ENCODE measurements around the gene TMEM201. TPM values are rescaled to one million over a fixed set of nuclear protein-coding genes. Genes with fewer than 3 reads are reported as not detected.

TMEM201 gene, protein sequence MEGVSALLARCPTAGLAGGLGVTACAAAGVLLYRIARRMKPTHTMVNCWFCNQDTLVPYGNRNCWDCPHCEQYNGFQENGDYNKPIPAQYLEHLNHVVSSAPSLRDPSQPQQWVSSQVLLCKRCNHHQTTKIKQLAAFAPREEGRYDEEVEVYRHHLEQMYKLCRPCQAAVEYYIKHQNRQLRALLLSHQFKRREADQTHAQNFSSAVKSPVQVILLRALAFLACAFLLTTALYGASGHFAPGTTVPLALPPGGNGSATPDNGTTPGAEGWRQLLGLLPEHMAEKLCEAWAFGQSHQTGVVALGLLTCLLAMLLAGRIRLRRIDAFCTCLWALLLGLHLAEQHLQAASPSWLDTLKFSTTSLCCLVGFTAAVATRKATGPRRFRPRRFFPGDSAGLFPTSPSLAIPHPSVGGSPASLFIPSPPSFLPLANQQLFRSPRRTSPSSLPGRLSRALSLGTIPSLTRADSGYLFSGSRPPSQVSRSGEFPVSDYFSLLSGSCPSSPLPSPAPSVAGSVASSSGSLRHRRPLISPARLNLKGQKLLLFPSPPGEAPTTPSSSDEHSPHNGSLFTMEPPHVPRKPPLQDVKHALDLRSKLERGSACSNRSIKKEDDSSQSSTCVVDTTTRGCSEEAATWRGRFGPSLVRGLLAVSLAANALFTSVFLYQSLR
- polyA plus RNA-seq (2011; rRNA removed) (1.9 and 2.1 TPM in 2 replicates), polyA plus RNA-seq (2017; fragmentation: RNase III; extraction: RNeasy Plus Mini Kit Qiagen cat#74134 plus additional on column Dnase treatment) (8.0 to 8.7 TPM (median 8.6 TPM) in 3 replicates), polyA minus RNA-seq (2011; rRNA and poly(A)+ RNA removed) (2.8 and 3.5 TPM in 2 replicates)
- 7.4 and 10.8 TPM in 2 replicates for polyA plus RNA-seq (2012; cell fraction: cytosol; rRNA removed)
- 20.2 and 32.7 TPM in 2 replicates for polyA plus RNA-seq (2012; cell fraction: nucleus; rRNA removed)

DNA sequence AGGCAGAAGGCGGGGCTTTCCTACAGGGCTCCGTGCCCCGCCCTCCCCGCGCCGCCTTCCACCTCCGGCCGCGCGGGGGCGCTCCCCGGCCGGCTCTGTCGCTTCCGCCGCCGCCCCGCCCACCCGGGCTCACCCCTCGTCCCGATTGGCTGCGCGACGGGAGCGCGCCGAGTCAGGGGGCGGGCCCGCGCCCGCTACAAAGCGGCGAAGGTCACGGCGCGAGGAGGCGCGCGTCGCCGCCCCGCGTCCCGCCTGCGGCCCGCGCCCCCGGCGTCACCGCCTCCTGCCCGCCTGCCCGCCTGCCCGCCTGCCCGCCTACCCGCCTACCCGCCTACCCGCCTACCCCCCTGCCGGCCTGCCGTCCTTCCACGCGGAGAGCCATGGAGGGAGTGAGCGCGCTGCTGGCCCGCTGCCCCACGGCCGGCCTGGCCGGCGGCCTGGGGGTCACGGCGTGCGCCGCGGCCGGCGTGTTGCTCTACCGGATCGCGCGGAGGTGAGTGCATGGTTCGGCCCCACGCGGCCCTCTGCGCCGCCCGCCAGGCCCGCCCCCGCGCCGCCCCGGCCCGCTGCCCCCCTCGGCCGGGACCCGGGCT, at the start of gene TMEM201:
TMEM201 (plus strand) TSS at position 361 of the 593 bp plus-strand sequence; CDS start at position 381, 20 bp downstream.
- Histone ChIP-seq H3K4me3 (peak within 1 kb of the TSS; percentile 83), H3K27ac (peak within 1 kb of the TSS; percentile 80 to 95), H3K4me2 (peak within 1 kb of the TSS; percentile 99), H3K9me3 (no peaks in the 10 kb centered on the region), H3K4me1 (peaks cover 9% of the 10 kb centered on the region; the same call in 2 of the 3 replicates)
- no peak for FAIRE-seq
- ATAC-seq, result peak; percentile 82 to 87
- TF ChIP-seq NFE2L2 (conservative IDR thresholded peaks at IDR 0.05; ENCODE audit: low read length) (no peak), POLR2AphosphoS2 (conservative IDR thresholded peaks at IDR 0.05; ENCODE audit: low read length) (no peak), FOSL2 (IDR thresholded peaks at IDR 0.05) (no peak), FOSL2 (CRISPR knock-in tag; IDR thresholded peaks at IDR 0.05) (no peak), HOXA7 (CRISPR knock-in tag; IDR thresholded peaks at IDR 0.05) (no peak), BHLHE40 (IDR thresholded peaks at IDR 0.05; ENCODE audit: low read depth, low read length) (no peak), JUN (IDR thresholded peaks at IDR 0.05) (peak in 1 of 2 experiments; percentile 58; a peak in 2 of 5 replicates), HDAC2 (IDR thresholded peaks at IDR 0.05) (no peak), RAD21 (conservative IDR thresholded peaks at IDR 0.05 in 1 of 2, IDR thresholded peaks at IDR 0.05 in 1 of 2) (peak in 1 of 2 experiments; percentile 38; a peak in 3 of 5 replicates), ZFP36 (IDR thresholded peaks at IDR 0.05; ENCODE audit: borderline replicate concordance, partially characterized antibody) (no peak), NR3C1 (IDR thresholded peaks at IDR 0.05) (no peak), POLR2A (IDR thresholded peaks at IDR 0.05; ENCODE audit: low read length) (peak; percentile 29; the same call in 1 of the 2 replicates), CHD2 (IDR thresholded peaks at IDR 0.05; ENCODE audit: low read length, partially characterized antibody) (no peak), CBX2 (IDR thresholded peaks at IDR 0.05; ENCODE audit: borderline replicate concordance, low read depth) (no peak)
- TF ChIP-seq, protein P1, sequence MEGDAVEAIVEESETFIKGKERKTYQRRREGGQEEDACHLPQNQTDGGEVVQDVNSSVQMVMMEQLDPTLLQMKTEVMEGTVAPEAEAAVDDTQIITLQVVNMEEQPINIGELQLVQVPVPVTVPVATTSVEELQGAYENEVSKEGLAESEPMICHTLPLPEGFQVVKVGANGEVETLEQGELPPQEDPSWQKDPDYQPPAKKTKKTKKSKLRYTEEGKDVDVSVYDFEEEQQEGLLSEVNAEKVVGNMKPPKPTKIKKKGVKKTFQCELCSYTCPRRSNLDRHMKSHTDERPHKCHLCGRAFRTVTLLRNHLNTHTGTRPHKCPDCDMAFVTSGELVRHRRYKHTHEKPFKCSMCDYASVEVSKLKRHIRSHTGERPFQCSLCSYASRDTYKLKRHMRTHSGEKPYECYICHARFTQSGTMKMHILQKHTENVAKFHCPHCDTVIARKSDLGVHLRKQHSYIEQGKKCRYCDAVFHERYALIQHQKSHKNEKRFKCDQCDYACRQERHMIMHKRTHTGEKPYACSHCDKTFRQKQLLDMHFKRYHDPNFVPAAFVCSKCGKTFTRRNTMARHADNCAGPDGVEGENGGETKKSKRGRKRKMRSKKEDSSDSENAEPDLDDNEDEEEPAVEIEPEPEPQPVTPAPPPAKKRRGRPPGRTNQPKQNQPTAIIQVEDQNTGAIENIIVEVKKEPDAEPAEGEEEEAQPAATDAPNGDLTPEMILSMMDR (IDR thresholded peaks at IDR 0.05), result peak; percentile 77
- TF ChIP-seq, protein P2, sequence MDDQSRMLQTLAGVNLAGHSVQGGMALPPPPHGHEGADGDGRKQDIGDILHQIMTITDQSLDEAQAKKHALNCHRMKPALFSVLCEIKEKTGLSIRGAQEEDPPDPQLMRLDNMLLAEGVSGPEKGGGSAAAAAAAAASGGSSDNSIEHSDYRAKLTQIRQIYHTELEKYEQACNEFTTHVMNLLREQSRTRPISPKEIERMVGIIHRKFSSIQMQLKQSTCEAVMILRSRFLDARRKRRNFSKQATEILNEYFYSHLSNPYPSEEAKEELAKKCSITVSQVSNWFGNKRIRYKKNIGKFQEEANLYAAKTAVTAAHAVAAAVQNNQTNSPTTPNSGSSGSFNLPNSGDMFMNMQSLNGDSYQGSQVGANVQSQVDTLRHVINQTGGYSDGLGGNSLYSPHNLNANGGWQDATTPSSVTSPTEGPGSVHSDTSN (IDR thresholded peaks at IDR 0.05), result no peak
- TF ChIP-seq, protein P3, sequence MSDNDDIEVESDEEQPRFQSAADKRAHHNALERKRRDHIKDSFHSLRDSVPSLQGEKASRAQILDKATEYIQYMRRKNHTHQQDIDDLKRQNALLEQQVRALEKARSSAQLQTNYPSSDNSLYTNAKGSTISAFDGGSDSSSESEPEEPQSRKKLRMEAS (IDR thresholded peaks at IDR 0.05), result peak; percentile 23; the same call in 1 of the 2 replicates
- CTCF ChIA-PET, result interaction anchor here (0.6 to 1.7 kb wide), 8 partner anchors 10 to 459 kb away, joined by 3 to 4 read pairs (median 3); no protein-coding TSS in a partner anchor
- peak; percentile 66 to 84 for DNase-seq (ENCODE audit: low read depth in 1 of 2, low spot score in 1 of 2)
- POLR2A ChIA-PET, result no interaction called here
- WGBS (ENCODE audit: missing lambda C conversion rate), result no CpG with 5 or more reads among the region's 94 CpGs

DNA sequence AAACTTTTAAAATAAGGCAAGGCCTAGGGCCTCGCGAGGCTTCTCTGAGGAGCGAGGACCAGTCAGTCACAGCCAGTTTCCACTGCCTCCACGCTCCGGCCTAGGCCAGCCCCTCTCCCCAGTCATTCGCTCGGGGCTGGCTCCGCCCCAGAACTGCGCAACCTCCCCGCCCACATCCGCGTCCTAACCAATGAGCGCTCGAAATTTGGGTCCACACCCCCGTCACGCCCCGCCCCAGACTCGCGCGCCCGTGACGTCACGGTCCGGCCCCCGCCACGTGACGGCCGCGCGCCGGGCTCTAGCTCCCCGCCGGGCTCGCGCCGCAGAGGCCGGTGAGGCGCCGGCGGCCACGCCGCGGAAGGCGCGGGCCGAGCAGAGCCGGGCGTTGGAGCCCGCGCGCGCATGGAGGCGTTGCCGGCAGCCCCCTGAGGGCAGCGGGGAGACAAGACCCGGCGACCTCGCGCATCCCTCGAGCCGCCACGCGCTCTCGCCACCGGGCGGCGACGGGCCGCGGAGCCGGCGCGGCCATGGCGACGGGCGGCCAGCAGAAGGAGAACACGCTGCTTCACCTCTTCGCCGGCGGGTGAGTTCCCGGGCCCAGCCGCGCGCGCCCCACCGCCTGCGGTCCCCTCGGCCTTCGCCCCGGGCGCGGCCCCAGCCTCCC, 49.4 kb upstream of the TMEM201 start, which contains the start of gene SLC25A33:
SLC25A33 (plus strand) TSS at position 301 of the 664 bp plus-strand sequence; CDS start at position 528, 227 bp downstream.
- 0% methylated on average over 7 of the region's 92 CpGs for WGBS (ENCODE audit: missing lambda C conversion rate)
- ATAC-seq (peak; percentile 95 to 98), DNase-seq (ENCODE audit: low read depth in 1 of 2, low spot score in 1 of 2) (peak; percentile 86 to 95), FAIRE-seq (no peak)
- ChIA-PET CTCF (interaction anchor here (0.6 to 1.6 kb wide), 3 partner anchors 33 to 478 kb away, joined by 3 read pairs; no protein-coding TSS in a partner anchor), POLR2A (interaction anchor here (0.6 to 1.5 kb wide), 4 partner anchors 10 to 25 kb away, joined by 3 to 4 read pairs (median 4); no protein-coding TSS in a partner anchor)
- Histone ChIP-seq H3K4me1 (peaks cover 10% of the 10 kb centered on the region; the same call in 2 of the 3 replicates), H3K4me2 (peak within 1 kb of the TSS; percentile 93), H3K4me3 (peak within 1 kb of the TSS; percentile 93), H3K9me3 (no peaks in the 10 kb centered on the region), H3K27ac (peak within 1 kb of the TSS; percentile 74 to 89)
- TF ChIP-seq CEBPB (IDR thresholded peaks at IDR 0.05), result peak in 1 of 2 experiments; percentile 66; a peak in 1 of 4 replicates
- TF ChIP-seq, protein P4, sequence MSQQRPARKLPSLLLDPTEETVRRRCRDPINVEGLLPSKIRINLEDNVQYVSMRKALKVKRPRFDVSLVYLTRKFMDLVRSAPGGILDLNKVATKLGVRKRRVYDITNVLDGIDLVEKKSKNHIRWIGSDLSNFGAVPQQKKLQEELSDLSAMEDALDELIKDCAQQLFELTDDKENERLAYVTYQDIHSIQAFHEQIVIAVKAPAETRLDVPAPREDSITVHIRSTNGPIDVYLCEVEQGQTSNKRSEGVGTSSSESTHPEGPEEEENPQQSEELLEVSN (IDR thresholded peaks at IDR 0.05; ENCODE audit: borderline replicate concordance, low read depth), result peak; percentile 55; the same call in 1 of the 2 replicates
- peak; percentile 78 for TF ChIP-seq POLR2A (IDR thresholded peaks at IDR 0.05; ENCODE audit: low read length)
- TF ChIP-seq, protein P5, sequence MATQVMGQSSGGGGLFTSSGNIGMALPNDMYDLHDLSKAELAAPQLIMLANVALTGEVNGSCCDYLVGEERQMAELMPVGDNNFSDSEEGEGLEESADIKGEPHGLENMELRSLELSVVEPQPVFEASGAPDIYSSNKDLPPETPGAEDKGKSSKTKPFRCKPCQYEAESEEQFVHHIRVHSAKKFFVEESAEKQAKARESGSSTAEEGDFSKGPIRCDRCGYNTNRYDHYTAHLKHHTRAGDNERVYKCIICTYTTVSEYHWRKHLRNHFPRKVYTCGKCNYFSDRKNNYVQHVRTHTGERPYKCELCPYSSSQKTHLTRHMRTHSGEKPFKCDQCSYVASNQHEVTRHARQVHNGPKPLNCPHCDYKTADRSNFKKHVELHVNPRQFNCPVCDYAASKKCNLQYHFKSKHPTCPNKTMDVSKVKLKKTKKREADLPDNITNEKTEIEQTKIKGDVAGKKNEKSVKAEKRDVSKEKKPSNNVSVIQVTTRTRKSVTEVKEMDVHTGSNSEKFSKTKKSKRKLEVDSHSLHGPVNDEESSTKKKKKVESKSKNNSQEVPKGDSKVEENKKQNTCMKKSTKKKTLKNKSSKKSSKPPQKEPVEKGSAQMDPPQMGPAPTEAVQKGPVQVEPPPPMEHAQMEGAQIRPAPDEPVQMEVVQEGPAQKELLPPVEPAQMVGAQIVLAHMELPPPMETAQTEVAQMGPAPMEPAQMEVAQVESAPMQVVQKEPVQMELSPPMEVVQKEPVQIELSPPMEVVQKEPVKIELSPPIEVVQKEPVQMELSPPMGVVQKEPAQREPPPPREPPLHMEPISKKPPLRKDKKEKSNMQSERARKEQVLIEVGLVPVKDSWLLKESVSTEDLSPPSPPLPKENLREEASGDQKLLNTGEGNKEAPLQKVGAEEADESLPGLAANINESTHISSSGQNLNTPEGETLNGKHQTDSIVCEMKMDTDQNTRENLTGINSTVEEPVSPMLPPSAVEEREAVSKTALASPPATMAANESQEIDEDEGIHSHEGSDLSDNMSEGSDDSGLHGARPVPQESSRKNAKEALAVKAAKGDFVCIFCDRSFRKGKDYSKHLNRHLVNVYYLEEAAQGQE (IDR thresholded peaks at IDR 0.05), result peak; percentile 76
- no peak for TF ChIP-seq PHF8 (IDR thresholded peaks at IDR 0.05; ENCODE audit: borderline replicate concordance, low read depth)
- no peak for TF ChIP-seq EHF (CRISPR knock-in tag; IDR thresholded peaks at IDR 0.05)
- TF ChIP-seq RFX5 (IDR thresholded peaks at IDR 0.05), result peak; percentile 68
- TF ChIP-seq CBX2 (IDR thresholded peaks at IDR 0.05; ENCODE audit: borderline replicate concordance, low read depth), result no peak
- TF ChIP-seq, protein P3 (IDR thresholded peaks at IDR 0.05), result peak; percentile 80
- no peak for TF ChIP-seq MAFK (IDR thresholded peaks at IDR 0.05; ENCODE audit: partially characterized antibody)

Measured in A549 (cell line).